GM18951 (cell line): ENCODE measurements around the gene PIK3C2A.

Experiments used
- POLR2A ChIP-seq: IDR thresholded peaks from 4 replicates; pipeline ENCODE4 v1.6.1; 2011; ENCODE audit warnings: mild to moderate bottlenecking; ENCODE audit not compliant: insufficient read length, insufficient read depth; ENCODE audit errors: extremely low read depth
- in situ Hi-C: fragments of 300-500 bp; cut with MboI; formaldehyde crosslinking; loops from one replicate; pipeline ENCODE4 v1.12.0; 2022; ENCODE audit warnings: low sequenced_read_pairs, mixed read lengths, inconsistent platforms; ENCODE audit not compliant: unreplicated experiment

PIK3C2A gene

DNA sequence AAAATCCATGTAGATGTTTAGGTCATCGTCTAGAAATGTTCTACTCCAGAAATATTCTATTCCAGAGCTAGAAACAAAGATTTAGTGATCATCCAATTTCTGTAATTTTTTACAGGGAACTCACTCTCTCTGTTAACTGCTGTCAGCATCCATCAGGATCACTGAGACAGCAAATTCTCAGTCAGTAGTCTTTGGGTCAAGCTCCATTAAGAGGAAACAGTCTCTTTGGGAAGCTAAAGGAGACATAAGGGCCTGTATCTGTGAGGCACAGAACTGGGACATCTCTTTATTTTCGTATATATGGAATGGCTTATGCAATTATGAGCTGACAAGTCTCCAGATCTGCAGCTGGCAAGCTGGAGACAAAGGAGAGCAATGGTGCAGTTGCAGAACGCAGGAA lies 48.3 kb downstream of the PIK3C2A start:
- in situ Hi-C loops = no loop called here
- no peak for TF ChIP-seq POLR2A
